ENCODE measurements around the gene G2E3. TPM values are rescaled to one million over a fixed set of nuclear protein-coding genes. Genes with fewer than 3 reads are reported as not detected.

The G2E3 gene
- total and polyA plus RNA-seq, 4 donors, result 2.4 to 14.0 (median 5.7) TPM

- TF ChIP-seq FOXA1 (IDR thresholded peaks at IDR 0.05), result no peak
- no peak for TF ChIP-seq JUND (IDR thresholded peaks at IDR 0.05)
- TF ChIP-seq EGR1 (IDR thresholded peaks at IDR 0.05; ENCODE audit: low read depth in 2 of 2), result no peak
- no peak for TF ChIP-seq ATF3 (IDR thresholded peaks at IDR 0.05)
- TF ChIP-seq RXRA (IDR thresholded peaks at IDR 0.05), result no peak
- TF ChIP-seq MAX (IDR thresholded peaks at IDR 0.05), result no peak
- no peak for TF ChIP-seq SP1 (IDR thresholded peaks at IDR 0.05)
- no peak for TF ChIP-seq ZBTB33 (IDR thresholded peaks at IDR 0.05)
- TF ChIP-seq NR2F2 (IDR thresholded peaks at IDR 0.05), result no peak
- no peak for TF ChIP-seq YY1 (IDR thresholded peaks at IDR 0.05)
- WGBS, result over 99% methylated on average over 2 of the region's 2 CpGs
Measured at GRCh38 chr14:30648471-30648870, 89.5 kb downstream of the G2E3 start.

GRCh38 chr14:30651937-30652336 is 93.0 kb downstream of the G2E3 start:
- Histone ChIP-seq H3K36me3 (ENCODE audit: control insufficient read depth in 4 of 4, insufficient read depth in 3 of 4, low read depth in 1 of 4, low read length in 3 of 4) (peaks cover 0 to 33% (median 26%) of the 10 kb centered on the region in 4 donors), H3K27ac (ENCODE audit: low read depth in 1 of 2, low read length in 2 of 2) (no peak overlapping the region), H3K4me3 (ENCODE audit: low read depth in 1 of 3, low read length in 3 of 3) (no peak overlapping the region), H3K27me3 (ENCODE audit: control insufficient read depth in 4 of 4, insufficient read depth in 4 of 4, low read length in 3 of 4) (no peaks in the 10 kb centered on the region), H3K4me1 (ENCODE audit: control insufficient read depth in 4 of 4, insufficient read depth in 4 of 4, low read length in 3 of 4) (peaks cover 0 to 5% (median 2%) of the 10 kb centered on the region in 4 donors), H3K9ac (ENCODE audit: low read depth in 1 of 2, low read length in 2 of 2) (no peak overlapping the region), H3K9me3 (ENCODE audit: control insufficient read depth in 4 of 4, low read length in 3 of 4) (no peaks in the 10 kb centered on the region)
- WGBS, result 67% methylated on average over 6 of the region's 6 CpGs
- no peak for DNase-seq (ENCODE audit: low spot score)
- TF ChIP-seq GABPA (IDR thresholded peaks at IDR 0.05 in 1 of 2, conservative IDR thresholded peaks at IDR 0.05 in 1 of 2) (no peak), RAD21 (IDR thresholded peaks at IDR 0.05) (no peak), ZBTB33 (IDR thresholded peaks at IDR 0.05) (no peak), TAF1 (conservative IDR thresholded peaks at IDR 0.05) (no peak), REST (IDR thresholded peaks at IDR 0.05) (no peak), ATF3 (IDR thresholded peaks at IDR 0.05) (no peak), HNF4G (IDR thresholded peaks at IDR 0.05) (no peak), NR2F2 (IDR thresholded peaks at IDR 0.05) (no peak), RXRA (IDR thresholded peaks at IDR 0.05) (no peak), FOXA1 (IDR thresholded peaks at IDR 0.05) (no peak), YY1 (IDR thresholded peaks at IDR 0.05) (no peak), JUND (IDR thresholded peaks at IDR 0.05) (no peak), EGR1 (IDR thresholded peaks at IDR 0.05; ENCODE audit: low read depth in 2 of 2) (no peak), CTCF (IDR thresholded peaks at IDR 0.05; ENCODE audit: low read depth, low read length, missing input control) (no peak)

More at GRCh38 chr14:30648471-30648870, 89.5 kb downstream of the G2E3 start:
- Histone ChIP-seq H3K9ac (ENCODE audit: low read depth in 1 of 2, low read length in 2 of 2) (no peak overlapping the region), H3K9me3 (ENCODE audit: control insufficient read depth in 4 of 4, low read length in 3 of 4) (peaks cover 0 to 3% (median 1%) of the 10 kb centered on the region in 4 donors), H3K4me3 (ENCODE audit: low read depth in 1 of 3, low read length in 3 of 3) (no peak overlapping the region), H3K36me3 (ENCODE audit: control insufficient read depth in 4 of 4, insufficient read depth in 3 of 4, low read depth in 1 of 4, low read length in 3 of 4) (peaks cover 3 to 36% (median 27%) of the 10 kb centered on the region in 4 donors), H3K4me1 (ENCODE audit: control insufficient read depth in 4 of 4, insufficient read depth in 4 of 4, low read length in 3 of 4) (no peaks in the 10 kb centered on the region), H3K27me3 (ENCODE audit: control insufficient read depth in 4 of 4, insufficient read depth in 4 of 4, low read length in 3 of 4) (no peaks in the 10 kb centered on the region), H3K27ac (ENCODE audit: low read depth in 1 of 2, low read length in 2 of 2) (no peak overlapping the region)
- no peak for DNase-seq (ENCODE audit: low spot score)
